Measurements from ENCODE around the gene ZC3H18.

Gene ZC3H18

DNA sequence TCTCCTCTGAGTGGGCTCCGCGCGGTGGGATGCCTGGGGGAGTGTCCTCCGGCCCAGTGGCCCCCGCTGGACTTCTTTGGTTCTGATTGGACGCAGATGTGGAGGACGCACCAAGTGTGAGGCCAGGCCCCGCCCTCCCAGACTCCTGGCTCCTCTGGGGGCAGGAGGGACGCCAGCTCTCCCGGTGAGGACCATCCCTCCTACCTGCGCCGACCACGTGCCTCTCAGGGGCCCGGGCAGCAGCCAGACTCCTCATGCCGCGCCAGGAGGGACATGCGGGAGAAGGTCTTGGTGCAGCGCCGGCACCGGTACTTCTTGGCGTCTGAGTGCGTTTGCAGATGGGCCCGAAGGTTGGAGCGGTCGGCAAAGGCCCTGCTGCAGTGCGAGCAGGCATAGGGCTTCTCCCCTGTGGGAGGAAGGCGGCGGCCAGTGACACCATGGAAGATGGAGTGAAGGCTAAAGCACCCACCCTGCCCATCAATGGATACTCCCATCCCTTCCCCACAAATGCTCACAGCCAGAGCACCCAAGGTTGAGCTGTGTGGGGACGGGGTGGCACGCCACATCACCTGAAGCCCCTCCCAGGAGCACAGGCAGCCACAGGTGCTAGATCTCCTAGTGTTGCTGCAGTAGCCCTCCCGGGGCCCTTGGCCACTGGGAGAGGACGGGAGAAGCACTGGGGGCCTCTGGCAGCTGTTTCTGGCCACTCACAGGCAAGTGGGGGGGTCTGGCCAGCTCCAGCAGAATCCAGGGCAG, 108.2 kb downstream of the ZC3H18 start:
- no peak for DNase-seq (ENCODE audit: low read depth in 2 of 2)

DNA sequence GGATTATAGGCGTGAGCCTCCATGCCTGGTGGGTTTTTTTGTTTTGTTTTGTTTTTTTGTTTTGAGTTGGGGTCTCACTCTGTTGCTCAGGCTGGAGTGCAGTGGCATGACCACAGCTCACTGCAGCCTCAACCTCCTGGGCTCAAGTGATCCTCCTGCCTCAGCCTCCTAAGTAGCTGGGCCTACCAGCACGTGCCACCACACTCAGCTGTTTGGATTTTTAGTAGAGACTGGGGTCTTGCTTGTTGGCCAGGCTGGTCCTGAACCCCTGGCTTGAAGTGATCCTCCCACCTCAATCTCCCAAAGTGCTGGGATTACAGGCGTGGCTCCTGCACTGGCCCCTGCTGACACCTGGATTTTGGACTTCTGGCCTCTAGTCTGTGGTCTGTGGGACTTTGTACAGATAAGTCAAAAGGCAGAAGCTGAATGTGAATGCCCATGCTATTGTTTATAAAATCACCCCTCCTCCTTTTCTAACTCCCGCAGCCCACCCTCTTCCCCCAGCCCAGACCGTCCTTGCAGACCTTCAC, 110.4 kb downstream of the ZC3H18 start:
- DNase-seq (ENCODE audit: low read depth in 2 of 2) = no peak

DNA sequence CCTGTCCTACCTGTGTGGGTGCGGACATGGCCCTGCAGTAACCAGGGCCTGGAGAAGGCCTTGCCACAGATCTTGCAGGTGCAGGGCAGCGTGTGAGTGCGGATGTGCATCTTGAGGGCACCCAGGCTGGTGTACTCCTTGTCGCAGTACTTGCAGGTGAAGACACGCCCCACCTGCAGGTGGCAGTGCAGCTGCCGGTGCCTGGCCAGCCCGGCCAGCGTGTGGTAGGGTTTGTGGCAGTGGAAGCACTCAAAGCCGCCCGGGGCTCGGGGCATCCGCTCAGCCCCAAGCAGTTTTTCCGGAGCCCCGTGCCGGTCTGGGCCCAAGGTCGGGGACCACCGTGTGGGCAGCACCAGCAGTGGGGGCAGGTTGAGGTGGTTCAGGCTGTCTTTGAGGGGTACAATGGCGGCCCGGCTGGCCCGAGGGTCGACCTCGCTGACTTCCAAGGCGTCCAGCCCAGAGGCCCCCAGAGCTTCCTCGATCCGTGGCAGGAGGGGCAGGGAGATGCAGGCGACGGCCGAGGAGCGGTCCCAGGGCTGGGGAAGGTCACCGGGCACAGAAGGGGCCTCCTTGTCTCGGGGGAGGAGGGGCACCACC, 111.0 kb downstream of the ZC3H18 start:
- DNase-seq (ENCODE audit: low read depth in 2 of 2) = no peak

Measured in stimulated activated CD8-positive, alpha-beta memory T cell treated with anti-CD3 and anti-CD28 coated beads, Interleukin-15, amount 100 ng/mL, for 48 hours (primary cell).